ENCODE results near the gene CDK8.

- TF ChIP-seq CTCF (conservative IDR thresholded peaks at IDR 0.05 in 1 of 2, IDR thresholded peaks at IDR 0.05 in 1 of 2; ENCODE audit: low read depth in 1 of 2, low read length in 2 of 2), result no peak
- TF ChIP-seq EZH2 (IDR thresholded peaks at IDR 0.05; ENCODE audit: low read length, missing control alignments), result no peak
These were observed at the start of gene CDK8 for GRCh38 chr13:26253787-26254582.
